B cell (primary cell): ENCODE measurements around the gene PCDHGB1.
"Not testable (repeated sequence)": the region's sequence is repeated elsewhere in the genome, so short reads cannot be mapped to it uniquely, and the experiment has no call there.

Experiments
- EZH2 ChIP-seq: IDR thresholded peaks from 2 replicates; pipeline ENCODE4 v1.6.1; 2012; ENCODE audit warnings: borderline replicate concordance, low read depth, mild to moderate bottlenecking, moderate library complexity, low read length; ENCODE audit not compliant: insufficient read depth, poor library complexity, severe bottlenecking
- TF ChIP-seq, protein P1 (sequence below): fragments of 200-600 bp; IDR thresholded peaks from one replicate; pipeline ENCODE4 v1.8.0; 2022; ENCODE audit warnings: antibody characterized with exemption, mild to moderate bottlenecking

GRCh38 chr5:141316963-141317362 is 32.9 kb upstream of the PCDHGB1 start:
- TF ChIP-seq, protein P1, sequence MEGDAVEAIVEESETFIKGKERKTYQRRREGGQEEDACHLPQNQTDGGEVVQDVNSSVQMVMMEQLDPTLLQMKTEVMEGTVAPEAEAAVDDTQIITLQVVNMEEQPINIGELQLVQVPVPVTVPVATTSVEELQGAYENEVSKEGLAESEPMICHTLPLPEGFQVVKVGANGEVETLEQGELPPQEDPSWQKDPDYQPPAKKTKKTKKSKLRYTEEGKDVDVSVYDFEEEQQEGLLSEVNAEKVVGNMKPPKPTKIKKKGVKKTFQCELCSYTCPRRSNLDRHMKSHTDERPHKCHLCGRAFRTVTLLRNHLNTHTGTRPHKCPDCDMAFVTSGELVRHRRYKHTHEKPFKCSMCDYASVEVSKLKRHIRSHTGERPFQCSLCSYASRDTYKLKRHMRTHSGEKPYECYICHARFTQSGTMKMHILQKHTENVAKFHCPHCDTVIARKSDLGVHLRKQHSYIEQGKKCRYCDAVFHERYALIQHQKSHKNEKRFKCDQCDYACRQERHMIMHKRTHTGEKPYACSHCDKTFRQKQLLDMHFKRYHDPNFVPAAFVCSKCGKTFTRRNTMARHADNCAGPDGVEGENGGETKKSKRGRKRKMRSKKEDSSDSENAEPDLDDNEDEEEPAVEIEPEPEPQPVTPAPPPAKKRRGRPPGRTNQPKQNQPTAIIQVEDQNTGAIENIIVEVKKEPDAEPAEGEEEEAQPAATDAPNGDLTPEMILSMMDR, result not testable (repeated sequence)
- TF ChIP-seq EZH2, result not testable (repeated sequence)
